Right ventricle myocardium superior (tissue), 1 donor: ENCODE data around the gene TMEM59. TPM values are rescaled to one million over a fixed set of nuclear protein-coding genes. Genes with fewer than 3 reads are reported as not detected.
"Not testable (repeated sequence)": the region's sequence is repeated elsewhere in the genome, so short reads cannot be mapped to it uniquely, and the experiment has no call there.

Experiments used
- ATAC-seq: fragments of 200-7000 bp; cut with Tn5 transposase; one replicate; pipeline ENCODE4 v1.9.1; 2020; ENCODE audit warnings: mild to moderate bottlenecking; ENCODE audit not compliant: poor library complexity
- DNase-seq: peaks from one replicate; pipeline ENCODE4 v3.0.0-alpha.2; 2020
- intact Hi-C: fragments of 100-400 bp; cut with DNase I; formaldehyde crosslinking; loops from one replicate; pipeline ENCODE4 v1.11.2; 2022
- long read RNA-seq: library from polyadenylated mRNA; unstranded; transcript quantifications from one replicate; pipeline ENCODE4 v2.0.0, GENCODE V29; 2021
- total RNA-seq: library from RNA; stranded (reverse); fragmentation: NEBNext Ultra II Directional; extraction: Animal tissue kit (Norgen Biotek cat#: 25700); gene quantifications from one replicate; pipeline ENCODE4 v1.2.1, GENCODE V29; 2021
- donor health status: DM: no; HTN: yes; CAD: no; lungs with severe emphysema.

Gene TMEM59, protein sequence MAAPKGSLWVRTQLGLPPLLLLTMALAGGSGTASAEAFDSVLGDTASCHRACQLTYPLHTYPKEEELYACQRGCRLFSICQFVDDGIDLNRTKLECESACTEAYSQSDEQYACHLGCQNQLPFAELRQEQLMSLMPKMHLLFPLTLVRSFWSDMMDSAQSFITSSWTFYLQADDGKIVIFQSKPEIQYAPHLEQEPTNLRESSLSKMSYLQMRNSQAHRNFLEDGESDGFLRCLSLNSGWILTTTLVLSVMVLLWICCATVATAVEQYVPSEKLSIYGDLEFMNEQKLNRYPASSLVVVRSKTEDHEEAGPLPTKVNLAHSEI
- 310 TPM for total RNA-seq
- long read RNA-seq, full-length matches to known transcripts, result 172 of 241 reads
- long read RNA-seq, partial matches to known transcripts, result 1 of 241 reads
- long read RNA-seq, other reads (novel, unspliced or antisense), result 68 of 241 reads

- DNase-seq (peak; percentile 99), ATAC-seq (peak; percentile 97)
- intact Hi-C loops, result no loop called here
Measured at GRCh38 chr1:54052934-54053744, at the start of gene TMEM59, which contains the start of gene TCEANC2. Gene TMEM59, minus strand, starts transcription at chr1:54053204. Its CDS starts 16 bp downstream, at chr1:54053188. Gene TCEANC2, plus strand, starts transcription at chr1:54053608. Its CDS starts 815 bp downstream, at chr1:54054423.

GRCh38 chr1:54100500-54100899, 47.5 kb upstream of the TMEM59 start:
- ATAC-seq, result no peak
- no peak for DNase-seq
- intact Hi-C loops, result no loop called here

DNA sequence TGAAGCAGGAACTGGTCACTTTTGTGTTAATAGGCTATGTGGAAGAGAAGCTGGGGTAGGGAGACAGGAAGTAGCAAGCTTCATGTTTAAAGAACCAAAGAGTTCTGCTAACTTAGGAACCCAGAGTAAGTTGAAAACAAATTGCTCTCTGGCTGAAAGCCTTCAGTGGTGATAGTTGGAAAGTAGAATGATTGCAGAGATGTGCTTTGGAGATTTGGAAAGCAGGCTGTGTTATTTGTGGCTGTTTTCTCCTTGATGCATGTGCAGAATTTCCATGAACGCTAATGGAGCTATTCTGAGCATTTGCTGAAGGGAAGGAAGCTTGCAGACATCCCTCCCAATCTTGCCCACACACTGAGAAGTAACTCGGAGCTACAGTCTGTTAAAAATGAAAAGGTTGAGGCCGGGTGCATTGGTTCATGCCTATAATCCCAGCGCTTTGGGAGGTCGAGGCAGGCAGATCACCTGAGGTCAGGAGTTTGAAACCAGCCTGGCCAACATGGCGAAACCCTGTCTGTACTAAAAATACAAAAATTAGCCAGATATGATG, 46.1 kb upstream of the TMEM59 start:
- ATAC-seq, result no peak
- DNase-seq, result no peak
- intact Hi-C loops, result no loop called here

GRCh38 chr1:54096877-54097240, 43.9 kb upstream of the TMEM59 start:
- ATAC-seq, result no peak
- intact Hi-C loops, result no loop called here
- DNase-seq, result no peak

- ATAC-seq, result no peak
- intact Hi-C loops, result no loop called here
- DNase-seq, result no peak
Measured at GRCh38 chr1:54096227-54096876, 43.3 kb upstream of the TMEM59 start.

GRCh38 chr1:54095546-54096226, 42.7 kb upstream of the TMEM59 start:
- DNase-seq (no peak), ATAC-seq (peak; percentile 64)
- intact Hi-C loops, result no loop called here

DNA sequence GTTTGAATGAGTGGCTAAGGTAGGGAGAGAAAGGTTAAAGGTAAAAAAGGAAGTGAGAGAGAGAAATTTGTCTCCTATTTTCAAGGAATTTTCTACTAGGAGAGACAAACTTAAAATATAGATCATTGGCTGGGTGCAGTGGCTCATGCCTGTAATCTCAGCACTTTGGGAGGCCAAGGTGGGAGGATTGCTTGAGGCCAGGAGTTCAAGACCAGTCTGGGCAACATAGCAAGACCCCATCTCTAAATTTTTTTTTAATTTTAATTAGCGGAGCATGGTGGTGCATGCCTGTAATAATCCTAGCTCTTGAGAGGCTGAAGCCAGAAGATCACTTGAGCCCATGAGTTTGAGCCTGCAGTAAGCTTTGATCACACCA, 41.7 kb upstream of the TMEM59 start:
- intact Hi-C loops, DNase-seq, ATAC-seq: not testable (repeated sequence)

GRCh38 chr1:54094001-54094729, 41.2 kb upstream of the TMEM59 start:
- no peak for DNase-seq
- ATAC-seq, result no peak
- intact Hi-C loops, result no loop called here

- intact Hi-C loops, result no loop called here
- ATAC-seq (no peak), DNase-seq (no peak)
Measured at GRCh38 chr1:54091666-54092065, 38.7 kb upstream of the TMEM59 start.

- DNase-seq (no peak), ATAC-seq (no peak)
- intact Hi-C loops, result no loop called here
Measured at GRCh38 chr1:54088385-54088784, 35.4 kb upstream of the TMEM59 start.

- ATAC-seq (no peak), DNase-seq (no peak)
- intact Hi-C loops, result no loop called here
Measured at GRCh38 chr1:54086754-54087153, 33.8 kb upstream of the TMEM59 start.

DNA sequence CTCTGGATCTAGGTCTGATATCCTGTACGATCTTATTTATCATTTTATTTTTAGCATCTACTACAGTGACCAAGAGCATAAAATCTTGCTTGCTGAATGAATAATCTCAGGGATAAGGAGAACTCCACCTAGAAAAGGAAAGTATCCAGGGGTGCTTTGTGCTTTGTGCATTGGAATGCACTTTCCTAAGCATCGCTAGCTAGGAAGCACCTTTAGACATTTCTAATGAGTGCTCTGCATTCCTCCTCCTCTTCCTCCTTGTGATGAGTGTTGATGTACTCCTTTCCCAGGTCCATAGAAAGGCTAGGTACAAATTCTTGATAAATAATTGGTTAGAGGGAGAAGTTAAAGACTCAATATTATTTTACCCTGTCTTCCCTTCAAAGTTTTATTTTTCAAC, 31.8 kb upstream of the TMEM59 start:
- DNase-seq, result no peak
- intact Hi-C loops, result no loop called here
- no peak for ATAC-seq

DNA sequence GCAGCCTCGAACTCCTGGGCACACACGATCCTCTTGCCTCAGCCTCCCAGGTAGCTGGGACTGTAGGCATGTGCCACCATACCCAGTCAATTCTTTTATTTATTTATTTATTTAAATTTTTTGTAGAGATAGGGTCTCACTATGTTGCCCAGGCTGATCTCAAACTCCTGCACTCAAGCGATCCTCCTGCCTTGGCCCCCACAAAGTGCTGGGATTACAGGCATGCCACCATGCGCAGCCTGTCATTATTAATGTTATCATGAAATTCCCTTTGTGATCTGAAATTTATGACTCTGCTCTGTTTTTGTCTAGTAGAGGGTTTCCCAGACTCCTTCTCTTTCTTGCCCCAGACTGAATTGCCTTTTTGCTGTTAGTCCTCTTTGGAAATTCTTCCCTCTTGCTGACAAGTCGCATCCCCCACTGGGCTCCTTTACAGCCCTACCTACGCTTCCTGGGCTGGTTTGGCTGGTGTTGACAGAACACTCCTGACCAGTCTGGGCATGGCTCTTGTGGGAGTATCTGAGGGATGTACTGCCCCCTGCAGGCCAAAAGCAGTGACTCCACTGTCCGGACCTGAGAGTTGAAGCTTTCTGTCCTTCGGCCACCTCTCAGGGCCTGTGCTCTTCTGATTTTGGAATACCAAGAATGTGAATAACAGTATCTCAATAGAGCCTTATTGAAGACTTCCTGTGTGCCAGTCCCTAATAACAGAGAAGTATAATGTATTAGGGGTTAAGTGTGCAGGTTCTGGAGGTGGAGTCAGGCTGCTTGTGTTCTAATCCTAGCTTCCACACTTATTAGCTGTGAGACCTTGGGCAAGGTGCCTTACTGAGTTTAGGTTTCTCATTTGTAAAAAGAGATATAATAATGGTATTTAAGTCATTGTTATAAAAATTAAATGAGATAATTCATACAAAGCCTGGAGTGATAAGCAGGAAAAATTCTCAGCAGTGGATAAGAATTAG, 28.6 kb upstream of the TMEM59 start:
- intact Hi-C loops, result no loop called here
- ATAC-seq (peak; percentile 56), DNase-seq (peak; percentile 59)

- intact Hi-C loops, result no loop called here
- ATAC-seq, result no peak
- no peak for DNase-seq
Measured at GRCh38 chr1:54080598-54081049, 27.6 kb upstream of the TMEM59 start.

GRCh38 chr1:54077359-54077758, 24.4 kb upstream of the TMEM59 start:
- DNase-seq (no peak), ATAC-seq (no peak)
- intact Hi-C loops, result loop anchor here (10.0 kb wide), 1 partner anchor 327 kb away; the partner anchor contains the start of gene SSBP3

DNA sequence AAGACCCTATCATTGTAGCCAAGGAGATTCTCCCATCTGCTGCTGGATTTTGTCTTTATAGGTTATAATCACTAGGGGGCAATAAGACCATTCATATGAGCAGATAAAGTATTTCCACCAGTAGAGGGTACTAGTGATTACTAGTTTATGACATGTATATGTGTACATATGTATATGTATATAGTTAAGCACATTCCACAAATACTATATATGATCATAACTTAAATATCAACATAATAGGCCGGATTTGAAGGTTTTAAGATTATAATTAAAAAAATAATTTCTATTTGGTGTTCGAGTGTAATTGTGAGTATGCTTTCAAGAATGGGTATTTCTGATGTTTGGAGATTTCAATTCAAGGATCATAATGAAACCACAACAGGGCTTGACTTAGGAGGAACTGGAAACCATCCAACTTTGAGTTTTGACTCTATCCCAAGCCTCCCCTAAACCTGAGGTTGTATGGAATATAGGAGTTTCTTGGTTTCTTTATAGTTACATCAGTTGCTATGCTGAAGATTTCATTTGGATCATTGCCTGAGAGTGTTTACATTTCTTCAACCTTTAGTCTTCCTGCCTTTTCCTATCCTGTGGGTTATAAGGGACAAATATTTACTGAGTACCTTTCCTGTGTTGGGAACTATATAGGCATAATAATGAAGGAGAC, 17.3 kb upstream of the TMEM59 start:
- ATAC-seq (peak; percentile 64), DNase-seq (no peak)
- intact Hi-C loops, result loop anchor here (10.0 kb wide), 1 partner anchor 334 kb away; the partner anchor contains the start of gene SSBP3
